AG04450 (cell line): ENCODE data around the gene IFI27. TPM values are rescaled to one million over a fixed set of nuclear protein-coding genes. Genes with fewer than 3 reads are reported as not detected.

Experiments used
- CTCF ChIA-PET: fragments of 300-600, 350-600 bp; formaldehyde crosslinking; extraction: SDS; loops from one replicate; lab custom pipeline; 2022; ENCODE audit warnings: antibody characterized with exemption, inconsistent platforms; lab: Charles Lee
- POLR2A ChIA-PET: fragments of 350-600 bp; formaldehyde crosslinking; extraction: SDS; loops from one replicate; lab custom pipeline; 2021; ENCODE audit warnings: antibody characterized with exemption, inconsistent platforms; lab: Yijun Ruan, JAX
- DNase-seq: peaks from one replicate; pipeline ENCODE4 v3.0.0-alpha.2; 2011; ENCODE audit warnings: low read depth, low spot score
- H3K27ac ChIP-seq: one replicate; pipeline ENCODE4 v1.5.1; 2012; ENCODE audit warnings: low read depth, low read length, control low read depth
- H3K27me3 ChIP-seq: one replicate; pipeline ENCODE4 v1.6.0; 2012; ENCODE audit warnings: low read length; ENCODE audit not compliant: control insufficient read depth, insufficient read depth
- H3K4me3 ChIP-seq: 2 replicates; pipeline ENCODE4 v1.5.1; 2011; ENCODE audit warnings: mild to moderate bottlenecking, low read depth, low read length, control low read depth
- H3K9me3 ChIP-seq: 2 replicates; pipeline ENCODE4 v1.5.1; 2012; ENCODE audit warnings: low read length; ENCODE audit not compliant: control insufficient read depth, insufficient read depth
- CTCF ChIP-seq: IDR thresholded peaks from 2 replicates; pipeline ENCODE4 v1.5.1; 2011; ENCODE audit warnings: low read depth, low read length, control low read depth, inconsistent platforms
- polyA plus RNA-seq: library from polyadenylated mRNA; depleted of rRNA; stranded (reverse); fragments of >200 nt; gene quantifications from 2 replicates; pipeline ENCODE4 v1.2.3, GENCODE V29; 2011

Gene IFI27
- polyA plus RNA-seq, 1 experiment = 1.4 TPM

- DNase-seq = no peak
- TF ChIP-seq CTCF = no peak
- H3K4me3 ChIP-seq = no peak overlapping the region
- ChIA-PET POLR2A (no interaction called here), CTCF (interaction anchor here (2.1 kb wide), 1 partner anchor 57 kb away, joined by 12 read pairs; no protein-coding TSS in a partner anchor)
- H3K27ac ChIP-seq = no peak overlapping the region
- H3K27me3 ChIP-seq = no peaks in the 10 kb centered on the region
- peaks cover 14% of the 10 kb centered on the region for H3K9me3 ChIP-seq
These were observed 35.5 kb upstream of the IFI27 start for GRCh38 chr14:94075008-94075407.

GRCh38 chr14:94077111-94077821 is 33.3 kb upstream of the IFI27 start:
- Histone ChIP-seq H3K27me3 (no peaks in the 10 kb centered on the region), H3K4me3 (peak overlapping the region; percentile 11), H3K27ac (no peak overlapping the region), H3K9me3 (peaks cover 15% of the 10 kb centered on the region)
- TF ChIP-seq CTCF = no peak
- CTCF ChIA-PET = interaction anchor here (3.9 kb wide), 1 partner anchor 41 kb away, joined by 11 read pairs; no protein-coding TSS in a partner anchor
- DNase-seq = no peak
- POLR2A ChIA-PET = no interaction called here

- Histone ChIP-seq H3K27ac (no peak overlapping the region), H3K9me3 (peaks cover 12% of the 10 kb centered on the region; the same call in 1 of the 2 replicates), H3K4me3 (no peak overlapping the region; the same call in 1 of the 2 replicates), H3K27me3 (no peaks in the 10 kb centered on the region)
- DNase-seq = no peak
- ChIA-PET CTCF (interaction anchor here (3.9 to 7.7 kb wide), 2 partner anchors 41 to 53 kb away, joined by 11 to 64 read pairs; partner anchors contain the start of gene IFI27L2), POLR2A (no interaction called here)
- no peak for TF ChIP-seq CTCF
These were observed 32.7 kb upstream of the IFI27 start for GRCh38 chr14:94077823-94078222.

- TF ChIP-seq CTCF = no peak
- POLR2A ChIA-PET = interaction anchor here (1.2 kb wide), 1 partner anchor 57 kb away, joined by 3 read pairs; no protein-coding TSS in a partner anchor
- Histone ChIP-seq H3K4me3 (peak overlapping the region; percentile 93), H3K9me3 (peaks cover 9% of the 10 kb centered on the region; the same call in 1 of the 2 replicates), H3K27me3 (no peaks in the 10 kb centered on the region), H3K27ac (no peak overlapping the region)
- DNase-seq = no peak
- CTCF ChIA-PET = interaction anchor here (0.7 to 7.7 kb wide), 6 partner anchors 29 to 140 kb away, joined by 3 to 64 read pairs (median 9); partner anchors contain the start of gene IFI27L2
These were observed 30.5 kb upstream of the IFI27 start for GRCh38 chr14:94079891-94080620.
